GM20000 (cell line): ENCODE results near the gene PRKACA.

Experiments used
- DNase-seq: peaks from one replicate; pipeline ENCODE4 v3.0.0; 2012; ENCODE audit warnings: low spot score
- TF ChIP-seq, protein P1 (sequence below): IDR thresholded peaks from 2 replicates; pipeline ENCODE4 v1.5.1; 2012; ENCODE audit warnings: mild to moderate bottlenecking, control low read depth; ENCODE audit errors: extremely low read depth, missing control alignments

The PRKACA gene

DNA sequence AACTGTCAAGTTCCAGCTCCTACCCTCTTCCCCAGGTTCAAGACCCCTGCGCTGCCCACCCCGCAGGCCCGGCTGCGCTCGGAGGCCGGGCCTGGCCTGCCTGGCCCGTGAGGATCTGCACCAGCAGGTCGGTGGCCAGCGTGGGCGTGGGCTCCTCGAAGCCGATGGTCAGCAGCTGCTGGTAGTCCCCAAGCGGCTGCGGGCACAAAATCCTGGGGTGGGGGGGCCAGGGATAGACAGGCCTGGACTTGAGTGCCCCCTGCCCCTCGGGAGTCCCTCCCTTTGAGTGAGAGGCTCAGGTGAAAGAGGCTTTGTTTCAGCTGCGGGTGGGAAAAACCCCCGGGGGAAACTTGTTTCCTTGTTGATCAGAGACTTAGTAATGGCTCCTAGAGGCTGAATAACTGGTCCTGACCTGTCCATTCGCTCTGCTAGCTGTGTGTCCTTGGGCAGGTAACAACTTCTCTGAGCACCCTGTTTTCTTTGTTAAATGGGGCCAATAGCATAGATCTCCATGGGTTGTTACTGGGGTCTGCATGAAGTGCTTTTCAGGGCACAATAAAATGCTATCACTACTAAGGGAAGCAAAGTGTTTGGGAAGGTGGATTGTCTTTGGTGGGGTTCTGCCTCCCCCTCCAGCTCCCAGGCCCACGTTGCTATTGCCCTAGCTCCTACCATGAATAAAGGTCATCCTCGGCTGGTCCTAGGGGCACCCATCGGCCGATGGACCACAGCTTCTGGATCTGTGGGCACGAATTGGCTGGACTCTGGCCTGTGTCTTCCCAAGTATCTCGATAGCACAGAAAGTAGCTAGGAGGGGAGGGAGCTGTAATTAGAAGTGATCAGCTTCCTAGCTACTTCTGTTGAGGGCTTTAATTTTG is 35.5 kb downstream of the PRKACA start:
- TF ChIP-seq, protein P1, sequence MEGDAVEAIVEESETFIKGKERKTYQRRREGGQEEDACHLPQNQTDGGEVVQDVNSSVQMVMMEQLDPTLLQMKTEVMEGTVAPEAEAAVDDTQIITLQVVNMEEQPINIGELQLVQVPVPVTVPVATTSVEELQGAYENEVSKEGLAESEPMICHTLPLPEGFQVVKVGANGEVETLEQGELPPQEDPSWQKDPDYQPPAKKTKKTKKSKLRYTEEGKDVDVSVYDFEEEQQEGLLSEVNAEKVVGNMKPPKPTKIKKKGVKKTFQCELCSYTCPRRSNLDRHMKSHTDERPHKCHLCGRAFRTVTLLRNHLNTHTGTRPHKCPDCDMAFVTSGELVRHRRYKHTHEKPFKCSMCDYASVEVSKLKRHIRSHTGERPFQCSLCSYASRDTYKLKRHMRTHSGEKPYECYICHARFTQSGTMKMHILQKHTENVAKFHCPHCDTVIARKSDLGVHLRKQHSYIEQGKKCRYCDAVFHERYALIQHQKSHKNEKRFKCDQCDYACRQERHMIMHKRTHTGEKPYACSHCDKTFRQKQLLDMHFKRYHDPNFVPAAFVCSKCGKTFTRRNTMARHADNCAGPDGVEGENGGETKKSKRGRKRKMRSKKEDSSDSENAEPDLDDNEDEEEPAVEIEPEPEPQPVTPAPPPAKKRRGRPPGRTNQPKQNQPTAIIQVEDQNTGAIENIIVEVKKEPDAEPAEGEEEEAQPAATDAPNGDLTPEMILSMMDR: no peak
- peak; percentile 72 for DNase-seq

DNA sequence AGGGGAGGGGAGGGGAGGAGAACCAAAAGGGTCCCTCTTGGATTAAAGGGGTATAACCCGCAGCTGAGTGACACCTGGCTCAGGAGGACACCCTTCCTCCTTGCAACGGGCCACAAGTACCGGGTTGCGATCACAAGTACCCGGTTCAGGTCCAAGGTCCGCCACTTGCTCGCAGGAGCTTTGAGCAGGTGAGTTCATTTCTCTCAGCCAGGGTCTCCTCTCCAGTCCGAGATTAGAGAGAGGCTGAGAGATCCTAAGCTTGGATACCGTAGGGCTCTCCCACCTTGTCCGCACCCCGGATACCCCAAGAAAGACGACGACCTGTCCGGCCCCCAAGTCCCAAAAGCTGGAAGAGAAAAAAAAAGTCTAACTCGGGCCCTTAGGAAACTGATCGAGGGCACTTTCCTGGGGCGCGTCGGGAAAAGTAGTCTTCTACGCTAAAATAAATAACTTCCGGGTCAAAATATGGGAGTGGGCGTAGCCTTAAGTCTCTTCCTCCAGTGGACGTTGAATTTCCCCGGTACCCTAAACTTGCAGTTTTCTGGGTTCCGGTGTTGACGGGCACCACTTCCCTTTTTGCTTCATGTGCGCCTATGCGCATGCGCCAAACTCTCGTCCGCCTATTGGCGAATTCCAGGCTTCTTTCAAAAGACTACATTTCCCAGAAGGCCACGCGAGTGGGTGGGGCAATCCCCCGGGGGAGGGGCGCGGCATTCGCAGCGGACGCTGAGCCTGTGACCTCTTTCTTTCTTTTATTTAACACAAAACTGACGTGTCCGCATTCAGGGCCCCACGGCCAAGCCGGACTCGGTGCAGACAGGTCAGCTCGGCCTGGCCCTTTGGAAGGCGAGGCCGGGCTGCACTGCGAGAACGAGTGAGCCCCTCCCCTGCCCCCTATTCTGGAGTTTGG is 36.4 kb downstream of the PRKACA start:
- TF ChIP-seq, protein P1: no peak
- peak; percentile 99 for DNase-seq

DNA sequence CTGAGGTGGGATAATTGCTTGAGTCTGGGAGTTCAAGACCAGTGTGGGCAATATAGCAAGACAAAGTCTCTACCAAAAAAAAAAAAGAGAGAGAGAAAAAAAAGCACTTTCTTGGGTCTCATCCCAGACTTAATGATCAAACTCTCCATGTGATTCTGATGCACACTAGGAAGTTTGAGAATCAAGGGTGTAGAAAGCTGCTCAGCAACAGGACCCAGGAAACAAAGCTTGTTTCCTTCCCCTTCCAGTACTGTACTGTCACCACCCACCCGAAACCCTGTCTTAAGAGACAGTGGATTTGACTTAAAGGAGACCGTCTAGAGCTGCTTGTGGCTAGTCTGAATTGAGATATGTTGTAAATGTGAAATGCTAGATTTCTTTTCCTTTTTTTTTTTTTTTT is 39.2 kb downstream of the PRKACA start:
- TF ChIP-seq, protein P1: no peak
- DNase-seq: no peak

DNA sequence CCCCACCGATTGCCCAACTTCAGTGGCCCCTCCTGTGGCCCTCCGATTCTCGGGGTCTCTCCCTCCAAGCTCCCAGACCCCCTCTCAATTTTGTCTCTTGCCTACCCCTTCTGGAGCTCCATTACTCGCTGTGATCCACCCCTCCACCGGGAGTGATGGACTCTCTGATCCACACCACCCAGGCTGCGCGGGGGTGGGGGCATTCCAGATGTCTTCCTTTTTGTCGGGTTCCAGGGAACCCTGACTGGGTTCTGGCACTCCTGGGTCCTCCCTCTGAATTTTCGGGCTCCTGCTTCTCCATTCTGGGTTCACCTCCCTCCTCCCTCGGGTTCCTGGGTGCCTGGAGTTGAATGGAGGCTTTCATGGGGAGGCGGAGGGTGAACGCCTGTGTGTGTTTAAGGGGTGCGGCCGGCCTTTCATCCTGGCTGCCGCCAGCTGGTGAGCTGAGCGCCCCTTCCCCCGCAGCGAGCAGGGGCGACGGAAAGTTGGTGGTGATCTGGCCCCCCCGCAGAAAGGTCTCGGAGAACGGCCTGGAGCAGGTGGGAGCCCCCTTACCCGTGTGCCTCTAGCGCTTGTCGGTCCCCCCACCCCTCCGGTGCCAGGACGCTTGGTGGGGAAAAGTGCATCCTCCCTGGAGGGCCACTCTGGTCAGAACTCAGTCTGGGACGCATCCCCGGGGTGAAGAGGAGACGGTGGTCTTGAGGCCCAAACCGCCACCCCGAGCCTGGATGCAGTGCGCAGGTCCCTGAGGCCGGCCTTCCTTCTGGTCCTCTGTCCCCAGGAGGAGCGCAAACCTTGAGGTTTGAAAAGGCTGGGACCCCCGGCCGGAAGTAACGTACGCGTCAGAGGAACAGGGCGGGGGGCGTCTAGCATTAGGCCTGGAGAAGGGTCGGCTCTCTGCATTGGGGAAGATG is 43.4 kb downstream of the PRKACA start:
- TF ChIP-seq, protein P1: no peak
- DNase-seq: peak; percentile 34

DNA sequence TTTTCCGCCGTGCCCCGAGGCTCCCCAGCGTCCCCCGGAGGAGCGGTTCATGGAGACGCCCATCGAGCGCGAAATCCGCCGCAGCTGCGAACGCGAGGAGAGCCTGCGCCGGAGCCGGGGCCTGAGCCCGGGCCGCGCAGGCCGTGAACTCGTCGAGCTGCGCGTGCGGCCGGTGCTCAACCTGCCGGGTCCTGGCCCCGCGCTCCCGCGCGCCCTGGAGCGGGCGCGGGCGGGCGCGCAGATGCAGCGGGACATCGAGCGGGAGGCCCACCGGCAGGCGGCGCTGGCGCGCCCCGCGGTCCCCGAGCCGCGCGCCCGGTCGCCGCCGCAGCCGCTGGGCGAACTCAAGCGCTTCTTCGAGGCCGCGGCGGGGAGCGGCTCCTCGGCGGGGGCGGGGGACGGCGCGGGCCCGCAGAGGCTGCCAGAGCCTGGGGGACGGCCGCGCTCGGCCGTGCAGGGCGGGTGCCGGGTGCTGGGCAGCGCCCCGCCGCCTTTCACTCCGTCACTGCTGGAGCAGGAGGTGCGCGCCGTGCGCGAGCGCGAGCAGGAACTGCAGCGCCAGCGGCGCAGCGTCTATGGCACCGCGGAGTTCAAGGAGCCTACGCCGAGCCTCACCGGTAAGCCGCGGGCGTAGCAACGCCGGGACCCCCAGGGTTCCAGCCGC is 44.2 kb downstream of the PRKACA start:
- DNase-seq: peak; percentile 92

DNA sequence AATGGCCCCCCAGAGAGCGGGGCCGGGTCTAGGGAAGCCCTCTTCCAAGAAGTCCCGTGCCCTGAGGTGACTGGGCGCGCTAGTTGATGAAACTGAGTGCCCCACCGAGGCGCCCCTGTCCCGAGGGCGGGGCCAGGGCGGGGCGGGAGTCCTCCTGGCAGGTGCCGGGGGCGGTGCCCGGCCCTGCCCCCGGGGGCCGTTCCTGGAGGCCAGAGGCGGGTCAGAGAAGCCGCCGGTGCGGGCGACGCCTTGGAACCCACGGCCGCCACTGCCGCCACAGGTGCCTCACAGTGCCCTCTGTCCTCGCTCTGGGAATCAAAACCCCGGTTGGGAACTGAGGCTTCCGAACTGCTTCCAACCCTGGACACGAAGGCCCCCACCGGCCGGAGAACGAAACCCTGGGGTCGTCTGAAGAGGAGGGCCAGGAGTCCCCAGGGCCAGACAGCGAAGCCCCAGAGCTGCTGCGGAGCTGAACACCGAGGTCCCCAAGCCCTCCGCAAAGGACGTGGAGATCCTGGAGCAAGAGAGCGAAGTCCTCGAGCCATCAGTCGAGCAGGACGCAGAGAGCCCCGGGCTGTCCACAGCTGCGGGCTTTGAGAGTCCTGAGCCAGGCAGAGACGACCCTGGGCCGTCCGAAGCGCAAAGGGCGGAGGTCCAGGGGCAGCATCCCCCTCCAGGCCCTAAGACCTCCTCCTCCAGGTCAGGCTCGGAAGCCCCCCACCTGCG is 44.9 kb downstream of the PRKACA start, which contains the start of gene MISP3:
MISP3 (plus strand) TSS at position 252 of the 726 bp plus-strand sequence. CDS start 524 bp downstream, outside the sequence.
- peak; percentile 77 for DNase-seq
- TF ChIP-seq, protein P1: no peak

More for the DNA sequence above, 44.2 kb downstream of the PRKACA start:
- TF ChIP-seq, protein P1: peak; percentile 83
